WERI-Rb-1 (cell line): ENCODE results near the gene LATS2.

Experiments used
- DNase-seq: peaks from one replicate; pipeline ENCODE4 v3.0.0-alpha.2; 2020
- H3K27ac ChIP-seq: fragments of 250-450 bp; sonication (Bioruptor Pico); 2 replicates; pipeline ENCODE4 v1.5.1; 2020; ENCODE audit warnings: mild to moderate bottlenecking, moderate library complexity
- H3K27me3 ChIP-seq: fragments of 250-450 bp; sonication (Bioruptor Pico); 2 replicates; pipeline ENCODE4 v1.5.1; 2021; ENCODE audit warnings: mild to moderate bottlenecking, low read depth, moderate library complexity; ENCODE audit not compliant: insufficient read depth, severe bottlenecking
- H3K36me3 ChIP-seq: fragments of 250-450 bp; sonication (Bioruptor Pico); 2 replicates; pipeline ENCODE4 v1.5.1; 2020; ENCODE audit warnings: mild to moderate bottlenecking, moderate library complexity
- H3K4me3 ChIP-seq: 2 replicates; pipeline ENCODE4 v1.5.1; 2011; ENCODE audit warnings: low read depth, mild to moderate bottlenecking, control low read depth, low read length
- H3K9me3 ChIP-seq: fragments of 250-450 bp; sonication (Bioruptor Pico); 2 replicates; pipeline ENCODE4 v1.5.1; 2021; ENCODE audit warnings: mild to moderate bottlenecking, moderate library complexity; ENCODE audit not compliant: severe bottlenecking
- TF ChIP-seq, protein P1 (sequence below): IDR thresholded peaks from 2 replicates; pipeline ENCODE4 v1.5.1; 2011; ENCODE audit warnings: low read depth, mild to moderate bottlenecking, control low read depth, inconsistent platforms, low read length

The LATS2 gene

DNA sequence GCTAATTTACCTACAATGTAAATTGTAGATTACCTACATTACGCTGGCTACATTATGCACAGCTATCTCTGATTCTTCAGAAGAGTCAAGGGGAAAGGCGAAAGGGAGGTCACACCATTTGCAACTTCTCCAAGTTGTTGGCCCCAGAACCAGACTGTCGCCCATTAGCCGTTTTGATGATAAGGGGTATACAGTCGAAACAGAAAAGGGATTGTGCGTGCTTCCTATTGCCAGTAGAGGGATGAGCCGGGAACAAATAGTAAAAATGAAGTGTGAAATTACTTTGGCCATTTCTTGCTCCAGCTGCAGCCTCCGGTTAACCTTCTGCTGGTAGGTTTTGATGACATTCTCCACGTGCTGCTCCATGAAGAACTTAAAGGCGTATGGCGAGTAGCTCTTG lies 73.8 kb downstream of the LATS2 start:
- H3K27me3 ChIP-seq, result no peaks in the 10 kb centered on the region
- DNase-seq, result no peak
- peaks cover 4% of the 10 kb centered on the region; the same call in 1 of the 2 replicates for H3K36me3 ChIP-seq
- no peak overlapping the region for H3K27ac ChIP-seq
- TF ChIP-seq, protein P1, sequence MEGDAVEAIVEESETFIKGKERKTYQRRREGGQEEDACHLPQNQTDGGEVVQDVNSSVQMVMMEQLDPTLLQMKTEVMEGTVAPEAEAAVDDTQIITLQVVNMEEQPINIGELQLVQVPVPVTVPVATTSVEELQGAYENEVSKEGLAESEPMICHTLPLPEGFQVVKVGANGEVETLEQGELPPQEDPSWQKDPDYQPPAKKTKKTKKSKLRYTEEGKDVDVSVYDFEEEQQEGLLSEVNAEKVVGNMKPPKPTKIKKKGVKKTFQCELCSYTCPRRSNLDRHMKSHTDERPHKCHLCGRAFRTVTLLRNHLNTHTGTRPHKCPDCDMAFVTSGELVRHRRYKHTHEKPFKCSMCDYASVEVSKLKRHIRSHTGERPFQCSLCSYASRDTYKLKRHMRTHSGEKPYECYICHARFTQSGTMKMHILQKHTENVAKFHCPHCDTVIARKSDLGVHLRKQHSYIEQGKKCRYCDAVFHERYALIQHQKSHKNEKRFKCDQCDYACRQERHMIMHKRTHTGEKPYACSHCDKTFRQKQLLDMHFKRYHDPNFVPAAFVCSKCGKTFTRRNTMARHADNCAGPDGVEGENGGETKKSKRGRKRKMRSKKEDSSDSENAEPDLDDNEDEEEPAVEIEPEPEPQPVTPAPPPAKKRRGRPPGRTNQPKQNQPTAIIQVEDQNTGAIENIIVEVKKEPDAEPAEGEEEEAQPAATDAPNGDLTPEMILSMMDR, result no peak
- no peaks in the 10 kb centered on the region for H3K9me3 ChIP-seq
- no peak overlapping the region for H3K4me3 ChIP-seq

DNA sequence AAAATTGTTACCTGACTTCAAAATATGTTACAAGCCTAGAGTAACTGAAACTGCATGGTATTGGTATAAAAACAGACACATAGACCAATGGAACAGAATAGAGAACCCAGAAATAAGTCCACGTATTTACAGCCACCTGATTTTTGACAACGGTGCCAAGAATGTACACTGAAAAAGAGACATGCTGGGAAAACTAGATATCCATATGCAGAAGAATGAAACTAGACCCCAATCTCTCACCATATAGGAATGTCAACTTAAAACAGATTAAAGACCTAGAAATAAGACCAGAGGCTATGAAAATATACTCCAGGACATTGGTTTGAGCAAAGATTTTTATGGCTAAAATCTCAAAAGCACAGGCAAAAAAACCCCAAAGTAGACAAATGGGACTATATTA lies 76.5 kb downstream of the LATS2 start:
- Histone ChIP-seq H3K9me3 (no peaks in the 10 kb centered on the region), H3K4me3 (no peak overlapping the region), H3K36me3 (peaks cover 4% of the 10 kb centered on the region), H3K27me3 (no peaks in the 10 kb centered on the region), H3K27ac (no peak overlapping the region)
- TF ChIP-seq, protein P1, result no peak
- DNase-seq, result no peak

DNA sequence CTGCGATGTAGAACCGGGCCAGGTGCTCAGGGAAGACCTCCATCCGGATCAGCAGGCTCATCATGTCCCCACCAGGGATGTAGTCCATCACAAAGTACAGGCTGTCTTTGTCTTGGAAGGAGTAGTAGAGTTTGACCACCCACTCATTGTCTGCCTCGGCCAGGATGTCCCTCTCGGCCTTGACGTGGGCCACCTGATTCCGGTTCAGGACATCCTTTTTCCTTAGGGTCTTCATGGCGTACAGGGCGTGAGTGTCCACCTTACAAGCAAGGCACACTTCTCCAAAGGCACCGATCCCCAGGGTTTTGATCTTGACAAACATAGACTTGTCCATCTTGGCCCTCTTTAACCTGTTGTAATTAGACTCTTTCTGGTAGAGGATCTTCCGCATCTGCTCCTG lies 78.0 kb downstream of the LATS2 start:
- no peak overlapping the region for H3K27ac ChIP-seq
- no peak for DNase-seq
- TF ChIP-seq, protein P1, result no peak

DNA sequence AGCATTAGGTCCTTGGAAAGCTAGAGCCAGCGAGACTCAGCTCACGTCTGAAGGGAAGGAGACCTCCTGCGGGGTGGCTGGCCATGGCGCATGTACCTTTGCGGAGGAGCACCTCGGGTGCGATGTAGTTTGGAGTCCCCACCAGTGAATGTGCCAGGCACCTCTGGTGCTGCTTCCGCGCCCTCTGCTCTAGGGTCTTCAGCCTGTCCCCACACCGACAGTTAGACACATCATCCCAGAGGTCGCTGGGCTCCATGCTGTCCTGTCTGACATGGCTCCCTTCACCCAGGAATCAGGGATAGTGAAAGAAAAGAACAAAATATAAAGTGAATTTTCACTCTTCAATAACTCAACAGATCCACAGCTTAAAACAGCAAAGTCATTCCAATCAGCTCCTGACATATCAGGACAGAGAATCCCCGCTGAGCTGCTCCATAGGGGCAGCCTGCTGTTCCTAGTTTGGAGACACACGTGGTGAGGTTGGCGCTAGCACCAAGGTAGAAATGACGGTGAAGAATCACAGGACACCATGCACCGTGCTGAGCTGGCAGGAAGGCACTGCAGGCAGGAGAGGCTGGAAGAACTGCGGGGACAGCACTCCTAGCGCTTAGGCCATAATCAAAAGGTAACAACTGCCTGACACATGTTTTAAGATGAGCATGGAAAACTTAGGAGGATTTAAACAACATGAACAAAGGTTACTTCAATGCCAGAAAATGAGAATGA lies 79.9 kb downstream of the LATS2 start:
- Histone ChIP-seq H3K27ac (no peak overlapping the region), H3K36me3 (no peaks in the 10 kb centered on the region; the same call in 1 of the 2 replicates), H3K4me3 (no peak overlapping the region), H3K9me3 (no peaks in the 10 kb centered on the region), H3K27me3 (no peaks in the 10 kb centered on the region)
- TF ChIP-seq, protein P1, result no peak
- no peak for DNase-seq

More for the DNA sequence above, 78.0 kb downstream of the LATS2 start:
- Histone ChIP-seq H3K9me3 (no peaks in the 10 kb centered on the region), H3K4me3 (no peak overlapping the region), H3K27me3 (no peaks in the 10 kb centered on the region), H3K36me3 (peaks cover 4% of the 10 kb centered on the region)

DNA sequence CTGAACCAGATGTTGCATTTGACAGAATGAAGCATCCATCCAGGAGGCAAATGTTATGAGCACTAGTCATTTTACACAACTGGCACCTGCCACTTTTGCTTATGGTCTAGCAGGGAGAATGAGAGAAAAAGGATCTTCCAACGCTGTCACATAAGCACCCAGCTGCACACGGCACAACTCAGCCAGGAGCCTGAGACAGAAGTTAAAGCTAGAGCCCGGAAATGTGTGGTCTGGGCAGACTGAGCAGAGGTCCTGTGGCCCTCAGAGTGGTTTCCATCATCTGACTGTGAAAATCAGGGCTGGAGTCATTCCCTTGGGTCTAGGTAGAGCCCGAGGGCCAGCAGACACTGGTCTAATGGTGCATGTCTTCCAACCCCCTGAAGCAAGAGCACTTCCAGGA lies 80.5 kb downstream of the LATS2 start:
- DNase-seq, result no peak
- no peaks in the 10 kb centered on the region for H3K27me3 ChIP-seq
- no peak overlapping the region for H3K4me3 ChIP-seq
- no peaks in the 10 kb centered on the region; the same call in 1 of the 2 replicates for H3K36me3 ChIP-seq
- TF ChIP-seq, protein P1, result no peak
- no peak overlapping the region for H3K27ac ChIP-seq
- no peaks in the 10 kb centered on the region for H3K9me3 ChIP-seq

DNA sequence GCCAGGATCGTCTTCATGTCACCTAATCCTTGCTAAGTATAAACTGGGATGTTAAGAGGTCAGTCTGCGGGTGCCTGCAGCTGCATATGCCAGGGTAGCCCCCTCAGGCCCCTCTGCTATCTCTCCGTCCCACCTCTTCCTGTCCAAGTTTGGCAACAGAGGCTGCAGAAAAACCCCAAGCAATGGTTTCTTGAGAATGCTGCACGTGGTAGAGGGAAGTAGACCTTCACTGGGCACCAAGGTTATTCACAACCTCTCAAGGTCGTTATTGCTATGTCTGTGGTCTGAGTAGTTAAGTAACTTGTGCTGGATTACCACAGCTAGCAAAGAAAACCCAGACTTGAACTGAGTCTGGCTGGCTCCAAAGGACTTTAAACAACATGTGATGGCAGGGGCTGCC lies 81.0 kb downstream of the LATS2 start:
- Histone ChIP-seq H3K27me3 (no peaks in the 10 kb centered on the region), H3K27ac (no peak overlapping the region), H3K36me3 (no peaks in the 10 kb centered on the region; the same call in 1 of the 2 replicates), H3K4me3 (no peak overlapping the region), H3K9me3 (no peaks in the 10 kb centered on the region)
- no peak for DNase-seq
- TF ChIP-seq, protein P1, result no peak
